Kidney epithelial cell (primary cell): Measurements from ENCODE around the gene IPO8. TPM values are rescaled to one million over a fixed set of nuclear protein-coding genes. Genes with fewer than 3 reads are reported as not detected.

Experiments
- DNase-seq: peaks from one replicate; pipeline ENCODE4 v3.0.0-alpha.2; 2010; ENCODE audit warnings: low read depth
- H3K27me3 ChIP-seq: 2 replicates; pipeline ENCODE4 v1.6.0; 2011; ENCODE audit warnings: low read length; ENCODE audit not compliant: control insufficient read depth, insufficient read depth
- H3K36me3 ChIP-seq: 2 replicates; pipeline ENCODE4 v1.5.1; 2011; ENCODE audit warnings: low read length; ENCODE audit not compliant: control insufficient read depth, insufficient read depth
- H3K4me3 ChIP-seq: 2 replicates; pipeline ENCODE4 v1.5.1; 2011; ENCODE audit warnings: low read depth, mild to moderate bottlenecking, control low read depth, low read length
- CTCF ChIP-seq: IDR thresholded peaks from 2 replicates; pipeline ENCODE4 v1.5.1; 2011; ENCODE audit warnings: mild to moderate bottlenecking, moderate library complexity, low read length, control low read depth, inconsistent platforms; ENCODE audit not compliant: insufficient read depth, poor library complexity, severe bottlenecking
- total RNA-seq: library from RNA; depleted of rRNA; stranded (reverse); fragments of >200 nt; gene quantifications from 2 replicates; pipeline ENCODE4 v1.2.3, GENCODE V29; 2015

Gene IPO8
- 21.7 and 26.2 TPM in 2 replicates for total RNA-seq

DNA sequence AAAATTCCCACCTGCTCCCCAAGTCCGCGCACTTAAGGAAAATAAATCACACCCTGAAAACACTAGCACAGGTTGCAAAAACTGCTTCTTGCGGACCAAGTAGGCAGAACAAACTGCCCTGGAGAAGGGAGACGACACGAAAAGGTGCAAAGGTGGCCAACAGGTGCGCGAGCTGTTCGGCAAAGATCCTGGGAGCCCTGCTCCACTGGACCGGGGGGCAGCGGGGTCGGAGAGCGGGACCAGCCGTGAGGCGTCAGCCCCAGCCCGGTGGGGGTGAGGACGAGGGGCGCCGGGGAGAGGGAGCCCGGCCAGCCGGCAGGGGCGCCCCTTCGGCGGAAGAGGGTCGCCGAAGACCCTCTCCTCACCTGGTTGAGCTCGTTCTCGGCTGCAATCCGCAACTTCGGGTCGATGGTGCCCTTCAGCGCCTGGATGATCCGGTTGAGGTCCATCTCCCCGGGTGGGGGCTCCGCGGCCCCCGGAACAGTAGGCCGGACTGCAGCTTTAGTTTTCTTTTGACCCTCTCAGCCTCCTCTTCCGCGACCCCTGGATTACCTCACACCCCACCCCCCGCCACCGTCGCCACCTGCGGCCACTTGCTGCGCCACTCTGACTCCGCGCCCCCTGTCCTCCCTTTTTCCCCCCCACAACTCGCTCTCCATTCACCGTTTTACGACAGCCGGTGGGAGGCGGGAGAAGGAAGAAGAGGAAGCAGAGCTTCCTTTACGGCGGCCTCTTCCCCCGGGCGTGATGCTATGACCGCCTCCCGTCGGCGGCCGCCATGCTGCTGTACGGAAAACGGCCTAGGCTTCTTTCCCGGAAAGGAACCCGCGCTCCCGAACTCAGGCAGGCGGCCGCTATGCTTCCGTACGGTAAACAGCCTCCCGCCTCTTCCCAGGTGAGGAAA, at the start of gene IPO8:
TSS of gene IPO8 (minus strand) at position 671 of the 904 bp plus-strand sequence. CDS start at position 449, 222 bp downstream.
- peak; percentile 44 for TF ChIP-seq CTCF
- DNase-seq: peak; percentile 71
- peak within 1 kb of the TSS; percentile 75 for H3K4me3 ChIP-seq
- no peaks in the 10 kb centered on the region for H3K36me3 ChIP-seq
- no peaks in the 10 kb centered on the region for H3K27me3 ChIP-seq

GRCh38 chr12:30744321-30744720, 48.7 kb upstream of the IPO8 start:
- TF ChIP-seq CTCF: no peak
- no peak overlapping the region for H3K4me3 ChIP-seq
- no peaks in the 10 kb centered on the region for H3K36me3 ChIP-seq
- no peak for DNase-seq
- H3K27me3 ChIP-seq: no peaks in the 10 kb centered on the region

DNA sequence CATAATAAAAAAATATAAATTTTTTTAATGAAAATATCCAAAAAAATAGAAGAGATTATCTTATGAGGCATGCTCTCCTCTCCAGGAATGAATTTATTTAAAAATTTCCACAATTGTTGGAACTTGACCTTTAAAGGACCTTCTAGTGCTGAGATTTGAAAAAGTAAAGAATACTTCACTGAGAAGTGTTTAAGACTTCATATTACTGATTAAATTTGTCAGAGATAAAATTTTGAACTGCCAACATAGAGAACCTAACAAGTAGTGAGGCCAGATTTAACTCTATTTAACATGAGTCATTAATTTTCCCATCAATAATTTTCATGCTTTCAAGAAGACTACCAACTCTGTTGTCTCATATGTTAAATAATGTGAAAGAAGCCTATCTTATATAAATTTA, 44.6 kb upstream of the IPO8 start:
- Histone ChIP-seq H3K36me3 (no peaks in the 10 kb centered on the region), H3K4me3 (no peak overlapping the region), H3K27me3 (no peaks in the 10 kb centered on the region)
- no peak for TF ChIP-seq CTCF
- DNase-seq: no peak

DNA sequence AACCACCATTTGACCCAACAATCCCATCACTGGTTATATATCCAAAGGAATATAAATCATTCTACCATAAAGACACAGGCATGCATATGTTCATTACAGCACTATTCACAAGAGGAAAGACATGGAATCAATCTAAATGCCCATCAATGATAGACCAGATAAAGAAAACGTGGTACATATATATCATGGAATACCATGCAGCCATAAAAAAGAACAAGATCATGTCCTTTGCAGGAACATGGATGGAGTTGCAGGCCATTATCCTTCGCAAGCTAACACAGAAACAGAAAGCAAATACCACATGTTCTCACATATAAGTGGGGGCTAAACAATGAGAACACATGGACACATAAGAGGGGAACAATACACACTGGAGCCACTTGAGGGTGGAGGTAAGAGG, 43.4 kb upstream of the IPO8 start:
- TF ChIP-seq CTCF: no peak
- DNase-seq: no peak
- H3K27me3 ChIP-seq: no peaks in the 10 kb centered on the region
- H3K36me3 ChIP-seq: no peaks in the 10 kb centered on the region
- no peak overlapping the region for H3K4me3 ChIP-seq

DNA sequence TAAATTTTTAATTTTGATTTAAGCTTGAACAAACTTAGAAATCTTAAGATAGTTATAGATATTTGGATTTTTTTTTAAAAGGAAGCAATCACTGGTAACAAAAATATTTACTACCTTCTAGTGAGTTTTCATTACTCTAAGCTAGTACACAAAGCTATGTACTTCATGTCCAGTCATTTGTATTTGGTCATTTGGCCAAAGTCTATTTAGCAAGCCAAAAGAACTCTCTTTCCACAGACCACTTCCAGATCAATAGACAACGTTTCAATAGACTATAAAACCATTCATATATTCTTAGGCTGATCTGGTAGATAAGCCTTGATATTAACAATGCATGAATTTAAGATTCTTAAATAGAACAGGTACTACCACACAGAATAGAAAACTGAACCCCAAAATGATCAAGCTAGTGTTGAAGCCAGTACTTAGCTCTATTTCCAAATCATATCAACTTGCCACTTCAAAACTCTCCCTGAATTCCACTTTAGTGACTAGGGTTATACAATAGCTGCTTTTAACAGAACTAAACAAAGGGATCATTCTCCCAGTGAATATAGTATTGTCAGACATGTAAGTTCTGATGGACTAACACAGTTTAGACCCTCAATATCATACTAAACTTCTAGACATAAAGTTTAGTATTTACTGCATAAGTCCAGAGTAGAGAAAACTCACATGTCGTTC, 37.4 kb upstream of the IPO8 start:
- Histone ChIP-seq H3K4me3 (no peak overlapping the region), H3K27me3 (no peaks in the 10 kb centered on the region), H3K36me3 (no peaks in the 10 kb centered on the region)
- TF ChIP-seq CTCF: no peak
- no peak for DNase-seq
